Activated naive CD8-positive, alpha-beta T cell treated with anti-CD3 and anti-CD28 coated beads, Interleukin-2, amount 50 U/mL, for 24 hours (primary cell): ENCODE results near the gene FAM53B.
A peak's percentile ranks its signal among the peaks of the same experiment; 100 is the strongest.

Experiments used
- ATAC-seq: fragments of 150-1000 bp; cut with Tn5 transposase; one replicate; pipeline ENCODE4 v1.10.0; 2021
- DNase-seq: peaks from one replicate; pipeline ENCODE4 v3.0.0; 2021
- H3K27ac Mint-ChIP-seq: one replicate; pipeline ENCODE4 v1.8.0; 2021; ENCODE audit warnings: mild to moderate bottlenecking, mixed read lengths
- H3K27me3 Mint-ChIP-seq: one replicate; pipeline ENCODE4 v1.8.0; 2021; ENCODE audit warnings: mixed read lengths
- H3K36me3 Mint-ChIP-seq: one replicate; pipeline ENCODE4 v1.8.0; 2021; ENCODE audit warnings: low read depth, mixed read lengths
- H3K4me1 Mint-ChIP-seq: one replicate; pipeline ENCODE4 v1.8.0; 2021; ENCODE audit warnings: mixed read lengths
- H3K4me3 Mint-ChIP-seq: one replicate; pipeline ENCODE4 v1.8.0; 2021; ENCODE audit warnings: mild to moderate bottlenecking, moderate library complexity, mixed read lengths
- H3K9me3 Mint-ChIP-seq: one replicate; pipeline ENCODE4 v1.8.0; 2021; ENCODE audit warnings: mixed read lengths

Gene FAM53B

DNA sequence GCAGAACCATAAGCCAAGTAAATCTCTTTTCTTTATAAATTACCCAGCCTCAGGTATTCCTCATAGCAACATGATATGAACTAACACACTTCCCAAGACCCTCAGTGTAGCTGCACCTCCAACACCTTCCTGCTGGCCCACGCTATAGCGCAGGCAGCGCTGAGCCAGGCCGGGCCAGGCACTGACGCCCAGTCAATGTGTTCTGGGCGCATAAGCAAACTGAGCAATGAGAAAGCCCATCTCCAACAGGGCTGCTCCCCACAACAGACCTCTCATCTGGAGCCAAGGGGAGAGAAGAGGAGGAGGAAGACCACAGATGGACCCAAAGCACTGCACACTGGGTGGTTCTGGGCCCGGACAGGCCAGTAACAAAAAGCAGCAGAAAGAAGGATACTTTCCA is 40.8 kb downstream of the FAM53B start:
- Mint-ChIP-seq H3K36me3 (peaks cover 21% of the 10 kb centered on the region), H3K9me3 (no peaks in the 10 kb centered on the region), H3K27ac (peak overlapping the region; percentile 87), H3K4me1 (peaks cover 96% of the 10 kb centered on the region), H3K4me3 (no peak overlapping the region), H3K27me3 (no peaks in the 10 kb centered on the region)
- ATAC-seq (no peak), DNase-seq (no peak)

DNA sequence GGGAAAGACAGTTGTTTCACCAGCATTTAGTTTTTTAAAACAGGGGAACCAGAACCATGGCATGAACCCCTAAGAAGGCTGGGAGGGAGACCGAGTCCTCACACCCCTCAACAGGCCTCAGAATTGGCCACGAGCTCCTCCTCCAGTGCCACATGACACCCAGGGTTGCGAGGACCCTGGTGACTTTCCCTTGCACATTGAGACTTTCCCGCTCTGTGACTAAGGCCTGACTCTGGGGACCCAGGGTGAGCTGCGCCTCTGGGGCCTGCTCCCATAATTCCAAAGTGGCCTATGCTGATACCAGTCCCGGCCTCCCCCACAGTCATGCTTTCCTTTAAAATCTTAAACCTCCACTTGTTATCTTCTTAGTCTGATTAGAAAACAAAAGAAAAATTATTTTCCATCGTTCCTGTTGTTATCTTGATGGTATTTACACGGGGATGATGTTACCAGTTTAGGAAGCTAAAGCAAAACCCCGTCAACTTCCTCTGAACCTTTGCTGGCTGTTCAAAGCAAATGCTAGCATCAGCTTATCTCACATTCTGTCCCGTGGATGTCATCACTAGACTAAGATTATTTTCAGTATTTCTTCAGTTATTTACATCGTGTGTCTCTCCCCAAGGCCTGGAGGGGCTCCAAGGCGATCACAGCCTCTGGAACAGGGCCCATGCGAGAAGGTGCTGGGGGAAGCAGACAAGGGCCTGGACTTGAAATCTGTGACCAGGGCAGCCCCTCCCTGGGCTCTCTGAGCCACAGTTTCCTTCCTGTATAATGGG is 42.1 kb downstream of the FAM53B start:
- Mint-ChIP-seq H3K4me1 (peaks cover 97% of the 10 kb centered on the region), H3K27ac (peak overlapping the region; percentile 87), H3K9me3 (no peaks in the 10 kb centered on the region), H3K36me3 (peaks cover 21% of the 10 kb centered on the region), H3K4me3 (no peak overlapping the region), H3K27me3 (no peaks in the 10 kb centered on the region)
- DNase-seq: peak; percentile 55
- peak; percentile 75 for ATAC-seq

DNA sequence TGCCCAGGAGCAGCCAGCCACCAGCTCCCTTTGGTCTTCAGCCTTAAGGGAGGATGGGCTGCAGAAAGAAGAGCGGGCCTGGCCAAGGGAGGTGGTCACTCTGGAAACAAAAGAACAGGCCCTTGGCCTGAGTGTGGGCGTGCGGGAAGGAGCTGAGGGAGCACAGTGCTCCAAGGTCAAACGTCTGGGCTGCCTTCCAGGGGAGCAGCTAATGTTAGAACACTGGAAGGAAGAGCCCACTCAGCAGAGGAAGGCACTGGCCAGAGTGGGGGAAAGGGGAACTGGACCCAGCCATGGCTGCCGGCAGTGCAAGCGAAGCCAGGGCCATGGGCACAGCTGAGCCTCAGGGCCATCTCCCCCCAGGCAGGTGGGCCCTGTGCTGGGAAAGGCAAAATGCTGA is 42.7 kb downstream of the FAM53B start:
- Mint-ChIP-seq H3K36me3 (peaks cover 19% of the 10 kb centered on the region), H3K4me3 (peak overlapping the region; percentile 11)
- no peak for ATAC-seq

DNA sequence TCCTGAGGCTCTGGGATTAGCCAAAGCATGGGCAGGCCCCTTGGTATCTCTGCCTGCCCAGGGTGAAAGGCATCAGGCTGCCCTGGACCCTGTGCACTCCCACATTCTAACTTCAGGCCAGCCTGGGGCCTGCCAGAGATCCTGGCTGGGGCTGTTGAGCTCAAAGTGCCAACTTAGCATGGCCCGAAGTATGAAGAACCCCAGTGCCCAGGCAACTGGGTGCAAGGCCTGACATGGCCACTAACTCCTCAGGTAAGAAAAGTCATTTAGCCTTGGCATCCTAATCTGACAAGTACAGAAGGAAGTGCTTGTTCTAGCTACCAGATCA is 43.2 kb downstream of the FAM53B start:
- Mint-ChIP-seq H3K27me3 (no peaks in the 10 kb centered on the region), H3K4me3 (no peak overlapping the region), H3K36me3 (peaks cover 17% of the 10 kb centered on the region), H3K4me1 (peaks cover 100% of the 10 kb centered on the region), H3K27ac (peak overlapping the region; percentile 78), H3K9me3 (no peaks in the 10 kb centered on the region)
- ATAC-seq (no peak), DNase-seq (no peak)

More for the DNA sequence above, 42.7 kb downstream of the FAM53B start:
- DNase-seq: no peak
- Mint-ChIP-seq H3K9me3 (no peaks in the 10 kb centered on the region), H3K27me3 (no peaks in the 10 kb centered on the region), H3K4me1 (peaks cover 99% of the 10 kb centered on the region), H3K27ac (peak overlapping the region; percentile 87)

DNA sequence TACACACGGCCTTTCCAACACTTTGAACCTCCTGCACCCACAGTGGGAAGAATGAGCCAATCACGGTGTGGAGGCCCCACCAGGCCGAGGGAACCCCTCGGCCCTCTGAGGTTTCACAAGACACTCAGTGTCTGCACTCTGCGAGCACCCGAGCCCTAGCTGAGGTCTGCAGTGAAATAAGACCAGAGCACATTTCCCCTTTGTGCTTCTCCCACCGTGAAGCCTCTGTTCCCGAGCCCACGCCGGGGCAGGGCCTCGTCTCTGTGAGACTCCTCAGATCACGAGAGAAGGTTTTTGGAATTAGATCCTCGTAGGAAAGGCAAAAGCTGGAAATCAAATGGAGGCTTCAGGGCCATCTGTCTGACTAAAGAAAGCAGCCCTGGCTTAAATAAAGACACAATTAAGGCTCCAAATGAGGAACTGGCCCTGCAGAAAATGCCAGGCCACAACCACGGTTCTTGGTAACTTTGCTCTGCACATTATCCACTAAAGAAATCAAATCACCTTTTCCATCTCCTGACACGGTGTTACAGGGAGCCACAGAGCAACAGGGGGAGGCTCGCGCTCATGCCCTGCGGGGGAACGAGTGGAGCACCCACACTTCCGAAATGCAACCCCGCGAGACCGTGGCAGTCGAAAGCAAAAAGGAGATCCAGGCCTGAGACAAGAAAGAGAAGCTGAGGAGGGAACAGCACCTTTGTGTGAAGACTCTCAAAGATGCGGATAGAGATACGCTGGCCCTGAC is 43.7 kb downstream of the FAM53B start:
- no peak for DNase-seq
- Mint-ChIP-seq H3K4me1 (peaks cover 100% of the 10 kb centered on the region), H3K27ac (peak overlapping the region; percentile 78), H3K4me3 (no peak overlapping the region), H3K9me3 (no peaks in the 10 kb centered on the region), H3K36me3 (peaks cover 17% of the 10 kb centered on the region), H3K27me3 (no peaks in the 10 kb centered on the region)
- no peak for ATAC-seq

DNA sequence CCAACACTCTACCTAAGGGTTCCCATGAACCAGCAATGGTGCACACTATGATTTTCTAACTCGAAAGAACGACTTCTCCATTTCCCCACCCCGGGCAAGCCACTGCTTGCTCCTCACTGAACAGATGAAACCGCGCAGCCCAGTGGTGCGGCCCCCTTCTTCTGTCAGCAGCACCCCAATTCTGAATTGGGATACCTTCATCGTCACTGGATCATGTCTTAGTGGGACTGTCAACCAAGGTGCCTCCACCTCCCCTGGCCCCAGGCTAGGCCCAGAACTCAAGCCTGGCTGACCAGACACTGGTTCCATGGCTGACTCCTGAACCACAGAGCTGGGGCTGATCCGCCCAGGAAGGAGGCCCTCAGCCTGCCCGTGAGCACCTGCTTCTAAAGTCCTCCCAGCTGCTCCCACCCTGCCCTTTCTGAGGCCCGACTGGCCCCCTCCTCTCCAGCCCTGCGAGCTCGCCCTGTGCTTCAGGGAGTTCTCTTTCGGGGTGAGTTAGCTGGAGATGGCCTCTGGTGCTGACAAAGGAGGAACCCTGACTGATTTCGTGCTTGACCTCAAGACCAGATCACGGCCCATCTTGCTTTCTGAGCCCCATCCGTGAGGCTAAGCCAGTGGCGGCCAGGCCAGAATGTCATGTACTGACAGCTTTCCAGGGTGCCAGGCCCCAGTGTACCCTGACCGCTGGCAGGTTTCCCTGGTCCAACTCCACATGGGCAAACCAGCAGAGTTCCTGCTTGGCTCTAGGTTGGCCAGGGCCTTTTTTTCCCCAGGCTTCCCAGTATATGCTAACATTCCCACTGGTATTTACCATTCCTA is 44.5 kb downstream of the FAM53B start:
- Mint-ChIP-seq H3K4me1 (peaks cover 100% of the 10 kb centered on the region), H3K9me3 (no peaks in the 10 kb centered on the region), H3K27ac (peak overlapping the region; percentile 60), H3K27me3 (peaks cover 2% of the 10 kb centered on the region), H3K36me3 (peaks cover 23% of the 10 kb centered on the region), H3K4me3 (no peak overlapping the region)
- DNase-seq (no peak), ATAC-seq (no peak)

DNA sequence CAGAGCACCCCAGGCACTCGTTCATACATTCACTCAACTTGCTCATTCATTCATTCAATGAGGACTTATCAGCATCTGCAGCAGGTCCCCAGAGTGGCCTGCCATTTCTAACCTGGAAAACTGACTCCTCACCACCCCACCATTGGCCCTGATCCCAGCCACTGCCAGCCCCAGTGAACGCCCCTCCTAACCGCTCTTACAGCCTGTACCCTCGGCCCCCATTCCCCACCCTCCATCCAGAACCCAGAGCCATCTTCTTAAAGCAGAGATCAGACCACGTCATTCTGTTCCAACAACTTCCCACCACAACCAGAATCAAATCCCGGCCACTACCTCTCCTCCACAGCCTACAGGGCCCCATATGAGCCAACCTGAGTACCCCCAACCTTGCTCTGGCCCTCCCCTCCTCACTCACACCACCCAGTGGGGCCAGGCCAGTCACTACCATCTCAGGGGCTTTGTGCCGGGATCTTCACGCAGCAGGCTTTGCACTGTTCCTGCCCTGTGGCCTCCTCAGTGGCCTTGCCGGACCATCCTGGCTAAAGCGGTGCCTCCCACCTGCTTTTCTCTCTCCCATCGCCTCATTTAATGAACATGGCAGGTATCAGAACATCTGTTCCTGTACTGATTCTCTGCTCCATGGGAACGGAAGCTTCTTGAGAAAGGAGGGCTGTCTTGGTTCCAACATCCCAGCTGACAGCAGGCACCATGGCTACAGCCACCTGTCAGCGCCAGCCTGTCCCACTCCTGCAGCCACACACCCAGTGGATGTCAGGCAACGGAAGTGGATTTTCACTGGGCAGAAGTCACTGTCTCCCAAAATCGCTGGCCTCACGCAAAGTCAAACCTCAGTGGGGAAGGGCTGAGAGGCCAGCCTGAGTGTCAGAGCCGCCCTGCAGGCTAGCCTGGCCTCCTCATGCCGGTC is 45.4 kb downstream of the FAM53B start:
- H3K9me3 Mint-ChIP-seq: no peaks in the 10 kb centered on the region
- DNase-seq (no peak), ATAC-seq (no peak)
- peaks cover 2% of the 10 kb centered on the region for H3K27me3 Mint-ChIP-seq
- H3K4me1 Mint-ChIP-seq: peaks cover 98% of the 10 kb centered on the region
- H3K36me3 Mint-ChIP-seq: peaks cover 25% of the 10 kb centered on the region
- H3K27ac Mint-ChIP-seq: peak overlapping the region; percentile 90
- H3K4me3 Mint-ChIP-seq: no peak overlapping the region

DNA sequence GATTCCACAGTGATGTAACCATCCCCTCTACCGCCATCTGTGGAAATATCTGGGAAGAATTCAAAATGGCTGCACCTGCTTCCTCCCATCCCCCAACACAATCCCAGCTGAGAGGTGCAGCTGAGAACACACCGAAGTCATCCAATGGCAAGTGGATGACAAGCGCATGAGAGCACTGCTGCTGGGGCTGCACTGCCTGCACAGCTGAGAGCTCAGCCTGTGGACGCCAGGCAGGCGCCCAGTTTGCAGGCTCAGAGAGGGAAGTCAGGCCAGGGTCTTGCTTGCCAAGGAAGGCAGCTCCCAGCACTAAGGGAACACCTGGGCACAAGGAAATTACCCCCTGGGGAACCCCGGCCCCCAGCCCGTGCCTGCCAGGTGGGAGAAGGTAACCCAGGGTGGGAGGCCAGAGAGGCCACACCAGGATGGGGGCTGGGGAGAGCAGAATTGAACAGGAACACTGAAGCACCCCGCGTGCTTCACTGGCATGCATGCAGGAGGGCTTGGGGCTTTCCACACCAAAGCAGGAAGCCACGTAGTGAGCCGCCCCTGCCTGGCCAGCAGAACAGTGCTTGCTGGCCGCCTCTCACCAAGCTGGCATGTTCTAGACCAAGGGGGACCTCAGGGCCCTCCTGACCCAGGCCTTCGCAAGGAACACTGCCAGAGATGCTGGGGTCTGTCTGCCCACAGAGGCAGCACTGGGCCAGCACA is 46.2 kb downstream of the FAM53B start:
- Mint-ChIP-seq H3K36me3 (peaks cover 27% of the 10 kb centered on the region), H3K27me3 (peaks cover 2% of the 10 kb centered on the region), H3K9me3 (no peaks in the 10 kb centered on the region), H3K4me3 (peak overlapping the region; percentile 50), H3K27ac (peak overlapping the region; percentile 90), H3K4me1 (peaks cover 96% of the 10 kb centered on the region)
- peak; percentile 57 for DNase-seq
- ATAC-seq: peak; percentile 17

DNA sequence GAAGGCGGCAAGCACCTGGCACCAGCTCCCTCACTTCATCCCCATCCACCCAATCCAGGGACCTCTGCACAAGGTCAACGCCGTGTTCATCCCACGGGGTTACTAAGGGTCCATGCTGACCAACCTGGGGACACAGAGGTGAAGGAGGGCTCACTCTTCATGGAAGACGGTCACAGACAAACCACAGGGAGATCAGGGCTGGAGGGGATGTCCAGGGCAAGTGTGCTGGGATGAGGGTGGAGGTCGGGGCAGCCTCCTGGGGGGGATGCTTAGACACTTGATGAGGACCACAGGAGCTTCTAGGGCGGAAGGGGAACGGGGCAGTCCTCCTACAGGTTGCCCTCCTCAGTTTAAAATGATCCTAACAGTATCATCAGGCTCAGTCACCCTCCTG is 46.7 kb downstream of the FAM53B start:
- Mint-ChIP-seq H3K4me1 (peaks cover 90% of the 10 kb centered on the region), H3K36me3 (peaks cover 31% of the 10 kb centered on the region), H3K4me3 (peak overlapping the region; percentile 50), H3K27me3 (peaks cover 2% of the 10 kb centered on the region), H3K27ac (peak overlapping the region; percentile 90), H3K9me3 (no peaks in the 10 kb centered on the region)
- DNase-seq (no peak), ATAC-seq (no peak)

DNA sequence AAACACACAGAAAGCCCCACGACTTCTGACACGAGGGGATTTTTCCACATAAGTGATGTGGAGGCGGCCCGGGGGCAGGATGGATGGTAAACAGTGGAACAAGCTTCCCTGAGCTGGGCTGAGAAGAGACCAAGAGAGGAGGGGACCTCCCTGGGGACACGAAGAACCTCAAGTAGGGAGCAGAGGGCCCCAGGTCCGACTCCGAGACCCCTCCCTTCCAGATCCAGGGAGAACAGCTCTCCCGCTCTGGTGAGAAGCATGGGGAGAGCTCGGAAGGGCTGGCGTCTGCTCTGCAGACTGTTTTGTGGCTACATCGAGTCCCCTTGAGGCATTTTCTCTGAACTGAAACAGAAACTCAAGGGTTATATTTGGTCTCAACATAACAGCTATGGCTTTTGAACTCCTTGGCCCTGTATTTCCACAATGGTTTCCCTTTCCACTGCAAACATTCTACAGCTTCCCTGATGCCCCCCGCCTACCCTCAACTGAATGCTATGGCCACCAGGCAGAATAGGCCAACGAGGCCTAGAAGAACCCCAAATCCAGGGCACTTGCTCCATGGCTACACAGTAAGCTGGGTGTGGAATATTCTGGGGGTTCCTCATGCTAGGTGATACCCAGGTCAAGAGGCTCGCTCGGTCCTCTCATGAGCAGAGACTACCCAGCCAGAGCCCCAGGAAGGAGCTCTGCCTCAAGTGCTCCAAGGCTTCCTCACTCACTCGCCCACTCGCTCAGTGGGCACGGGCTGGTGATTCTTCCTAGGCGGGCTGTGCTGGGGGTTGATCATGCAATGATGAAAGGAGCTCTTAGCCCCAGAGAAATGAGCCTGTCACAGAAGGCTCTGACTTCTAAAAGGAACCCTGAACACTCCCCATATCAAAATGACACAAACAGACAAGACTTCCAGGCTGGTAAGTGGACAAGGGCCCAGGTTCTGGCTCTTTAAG is 47.5 kb downstream of the FAM53B start:
- Mint-ChIP-seq H3K27ac (peak overlapping the region; percentile 90), H3K4me3 (peak overlapping the region; percentile 50), H3K36me3 (peaks cover 26% of the 10 kb centered on the region), H3K4me1 (peaks cover 86% of the 10 kb centered on the region), H3K27me3 (peaks cover 2% of the 10 kb centered on the region), H3K9me3 (no peaks in the 10 kb centered on the region)
- DNase-seq (no peak), ATAC-seq (peak; percentile 73)

DNA sequence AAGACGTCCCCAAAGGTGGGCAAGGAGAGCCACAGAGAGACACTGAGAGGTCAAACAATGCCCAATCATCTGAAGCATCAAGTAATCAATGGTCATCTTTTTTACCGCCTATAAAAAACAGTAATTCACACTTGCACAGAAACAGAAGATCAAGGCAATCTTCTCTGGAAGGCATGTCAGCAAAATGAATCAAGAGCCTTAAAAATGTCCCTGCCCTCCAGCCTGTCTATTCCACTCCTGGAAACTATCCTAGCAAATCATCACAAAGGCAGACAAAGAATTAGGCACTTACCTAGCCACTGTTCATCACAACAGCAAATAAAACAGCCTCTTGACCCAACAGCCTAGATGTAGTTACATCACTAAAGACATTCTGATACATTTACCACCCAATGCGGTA is 48.9 kb downstream of the FAM53B start:
- peaks cover 23% of the 10 kb centered on the region for H3K36me3 Mint-ChIP-seq
- DNase-seq (no peak), ATAC-seq (no peak)
- H3K27me3 Mint-ChIP-seq: peaks cover 2% of the 10 kb centered on the region
- H3K4me3 Mint-ChIP-seq: peak overlapping the region; percentile 37
- H3K4me1 Mint-ChIP-seq: peaks cover 83% of the 10 kb centered on the region
- no peaks in the 10 kb centered on the region for H3K9me3 Mint-ChIP-seq
- peak overlapping the region; percentile 90 for H3K27ac Mint-ChIP-seq

DNA sequence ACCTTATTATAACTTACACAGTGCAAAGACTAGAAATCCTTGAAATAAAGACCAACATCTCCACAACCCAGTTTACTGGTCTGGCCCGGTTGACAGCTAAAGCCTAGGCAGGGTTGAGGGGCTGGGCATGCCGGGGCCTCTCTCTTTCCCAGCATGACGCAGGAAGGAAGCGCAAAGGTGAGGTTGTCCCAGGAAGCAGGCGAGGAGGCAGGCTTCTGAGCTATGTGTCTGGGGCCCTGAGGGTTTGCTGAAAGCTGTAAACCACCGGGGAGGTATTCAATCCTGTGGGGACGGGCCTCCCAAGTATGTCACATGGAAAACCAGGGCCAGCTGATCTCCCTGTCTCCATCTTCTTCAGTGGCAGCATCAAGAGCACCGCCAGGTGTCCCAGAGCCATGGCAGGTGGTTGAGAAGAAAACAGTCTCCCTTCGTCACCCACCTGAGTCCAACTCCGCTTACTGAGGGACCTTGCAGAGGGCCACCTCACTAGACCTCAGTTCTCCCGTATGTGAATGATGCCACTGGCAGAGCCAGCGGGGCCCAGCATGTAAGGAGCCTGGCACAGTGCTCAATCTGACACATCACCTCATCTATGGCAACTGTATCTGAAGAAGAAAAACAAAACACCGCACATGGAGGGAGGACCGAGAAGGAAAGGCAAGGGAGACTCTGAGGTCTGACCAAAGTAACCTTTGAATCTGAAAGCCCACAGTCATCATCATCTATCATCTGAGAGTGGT is 49.5 kb downstream of the FAM53B start:
- Mint-ChIP-seq H3K27ac (peak overlapping the region; percentile 90), H3K4me3 (peak overlapping the region; percentile 37), H3K27me3 (peaks cover 2% of the 10 kb centered on the region), H3K9me3 (no peaks in the 10 kb centered on the region), H3K4me1 (peaks cover 83% of the 10 kb centered on the region), H3K36me3 (peaks cover 23% of the 10 kb centered on the region)
- no peak for DNase-seq
- no peak for ATAC-seq
